GM06990 (cell line): ENCODE measurements around the gene C3orf38.

ENCODE experiments used
- DNase-seq: peaks from one replicate; pipeline ENCODE4 v3.0.0-alpha.2; 2011; ENCODE audit not compliant: insufficient read length; ENCODE audit errors: extremely low read depth
- H3K27me3 ChIP-seq: replicated peaks from 2 replicates; pipeline ENCODE4 v1.6.0; 2011; ENCODE audit warnings: low read length; ENCODE audit not compliant: control insufficient read depth, insufficient read depth
- H3K36me3 ChIP-seq: 2 replicates; pipeline ENCODE4 v1.5.1; 2011; ENCODE audit warnings: low read length; ENCODE audit not compliant: control insufficient read depth, insufficient read depth
- H3K4me3 ChIP-seq: replicated peaks from 2 replicates; pipeline ENCODE4 v1.5.1; 2011; ENCODE audit warnings: low read depth, mild to moderate bottlenecking, control low read depth, low read length
- TF ChIP-seq, protein P1 (sequence below): IDR thresholded peaks from 2 replicates; pipeline ENCODE4 v1.5.1; 2011; ENCODE audit warnings: low read length, control low read depth, mild to moderate bottlenecking, inconsistent platforms; ENCODE audit not compliant: insufficient read depth, poor library complexity, severe bottlenecking

Gene C3orf38

GRCh38 chr3:88149509-88150362, at the start of gene C3orf38:
C3orf38 (plus strand) TSS chr3:88149959; CDS start chr3:88150053, 94 bp downstream.
- Histone ChIP-seq H3K36me3 (no peaks in the 10 kb centered on the region; the same call in 1 of the 2 replicates), H3K4me3 (peak within 1 kb of the TSS; percentile 100), H3K27me3 (no peaks in the 10 kb centered on the region)
- TF ChIP-seq, protein P1, sequence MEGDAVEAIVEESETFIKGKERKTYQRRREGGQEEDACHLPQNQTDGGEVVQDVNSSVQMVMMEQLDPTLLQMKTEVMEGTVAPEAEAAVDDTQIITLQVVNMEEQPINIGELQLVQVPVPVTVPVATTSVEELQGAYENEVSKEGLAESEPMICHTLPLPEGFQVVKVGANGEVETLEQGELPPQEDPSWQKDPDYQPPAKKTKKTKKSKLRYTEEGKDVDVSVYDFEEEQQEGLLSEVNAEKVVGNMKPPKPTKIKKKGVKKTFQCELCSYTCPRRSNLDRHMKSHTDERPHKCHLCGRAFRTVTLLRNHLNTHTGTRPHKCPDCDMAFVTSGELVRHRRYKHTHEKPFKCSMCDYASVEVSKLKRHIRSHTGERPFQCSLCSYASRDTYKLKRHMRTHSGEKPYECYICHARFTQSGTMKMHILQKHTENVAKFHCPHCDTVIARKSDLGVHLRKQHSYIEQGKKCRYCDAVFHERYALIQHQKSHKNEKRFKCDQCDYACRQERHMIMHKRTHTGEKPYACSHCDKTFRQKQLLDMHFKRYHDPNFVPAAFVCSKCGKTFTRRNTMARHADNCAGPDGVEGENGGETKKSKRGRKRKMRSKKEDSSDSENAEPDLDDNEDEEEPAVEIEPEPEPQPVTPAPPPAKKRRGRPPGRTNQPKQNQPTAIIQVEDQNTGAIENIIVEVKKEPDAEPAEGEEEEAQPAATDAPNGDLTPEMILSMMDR = no peak
- peak; percentile 89 for DNase-seq

GRCh38 chr3:88101142-88101541, 48.6 kb upstream of the C3orf38 start:
- no peak for DNase-seq
- no peak overlapping the region for H3K4me3 ChIP-seq
- no peaks in the 10 kb centered on the region for H3K27me3 ChIP-seq
- TF ChIP-seq, protein P1 = no peak
- no peaks in the 10 kb centered on the region for H3K36me3 ChIP-seq

DNA sequence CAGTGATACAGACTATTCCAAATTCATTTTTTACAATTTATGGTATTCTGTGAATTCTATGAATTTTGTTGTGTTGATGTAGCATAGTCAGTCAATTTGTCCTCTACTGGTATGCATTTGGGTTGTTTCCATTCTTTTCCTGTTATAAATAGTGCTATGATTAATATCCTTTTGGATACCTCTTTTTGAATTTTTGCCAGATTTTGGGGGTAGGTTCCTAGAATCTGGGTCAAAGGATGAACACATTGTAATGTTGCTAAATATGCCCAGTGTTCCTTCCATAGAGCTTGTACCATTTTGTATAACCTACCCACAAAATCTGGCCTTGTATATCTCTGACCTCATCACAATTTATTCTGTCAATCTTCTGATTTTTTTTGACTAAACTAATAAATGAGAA, 44.4 kb upstream of the C3orf38 start:
- Histone ChIP-seq H3K36me3 (no peaks in the 10 kb centered on the region), H3K27me3 (no peaks in the 10 kb centered on the region), H3K4me3 (no peak overlapping the region)
- DNase-seq = no peak
- TF ChIP-seq, protein P1 = no peak

DNA sequence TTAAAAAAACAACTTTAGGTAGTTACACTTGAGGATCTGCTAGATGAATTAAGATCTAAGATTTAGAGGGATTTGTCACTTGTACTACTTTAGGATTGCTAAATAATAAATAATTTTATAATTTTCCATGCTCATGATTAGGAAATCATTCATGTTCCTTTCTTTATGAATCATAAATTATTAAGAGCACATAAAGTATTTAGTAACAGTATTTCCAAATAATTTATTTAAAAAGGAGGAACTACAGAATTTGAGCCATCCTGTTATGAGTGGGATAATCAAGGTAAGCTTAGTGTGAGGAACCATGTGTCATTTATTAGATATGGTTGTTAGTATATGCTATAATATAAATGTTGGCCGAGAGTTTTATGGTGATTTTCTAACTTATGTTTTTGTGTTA, 37.5 kb upstream of the C3orf38 start:
- H3K27me3 ChIP-seq = no peaks in the 10 kb centered on the region
- no peaks in the 10 kb centered on the region for H3K36me3 ChIP-seq
- DNase-seq = no peak
- H3K4me3 ChIP-seq = no peak overlapping the region
- TF ChIP-seq, protein P1 = no peak

DNA sequence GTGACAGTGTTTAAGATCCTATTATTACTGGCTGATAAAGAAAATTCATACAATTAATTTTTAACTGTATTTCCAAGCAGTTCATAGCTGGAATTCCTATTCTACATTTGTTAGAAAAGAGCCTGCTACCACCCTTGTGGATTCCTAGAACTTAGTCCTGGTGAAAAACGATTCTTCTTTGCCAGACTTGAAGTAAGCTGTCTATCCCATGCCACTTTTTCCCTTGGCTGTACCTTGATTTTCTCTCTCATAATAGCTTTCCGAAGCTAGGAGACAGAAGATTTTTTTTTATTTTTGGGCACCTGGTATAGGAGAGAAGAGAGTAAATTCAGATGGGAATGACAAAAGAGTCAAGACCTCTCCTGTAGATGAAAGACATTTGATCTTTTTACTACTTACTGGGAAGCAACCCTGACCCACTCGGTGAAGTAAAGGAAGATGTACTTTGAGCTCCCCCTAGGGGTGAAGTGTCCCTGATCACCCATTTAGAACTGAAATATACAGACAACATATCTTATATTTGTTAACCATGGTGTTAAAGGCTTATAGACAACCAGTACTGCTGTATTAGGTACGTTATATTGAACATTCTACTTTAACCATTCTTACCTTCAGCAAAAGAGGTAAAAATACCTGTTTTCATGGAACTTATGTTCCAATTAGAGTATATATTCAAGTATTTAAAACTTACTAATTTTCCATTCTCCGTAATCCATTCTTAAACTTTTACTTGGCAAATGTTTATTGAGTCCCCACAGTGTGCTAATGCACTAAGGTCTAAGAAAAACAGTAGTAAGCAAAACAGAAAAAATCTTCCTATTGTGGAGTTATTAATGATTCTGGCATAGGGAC, 36.2 kb upstream of the C3orf38 start:
- TF ChIP-seq, protein P1 = peak; percentile 69
- no peaks in the 10 kb centered on the region; the same call in none of the 2 replicates for H3K36me3 ChIP-seq
- DNase-seq = no peak

More for the DNA sequence above, 36.2 kb upstream of the C3orf38 start:
- Histone ChIP-seq H3K4me3 (no peak overlapping the region), H3K27me3 (no peaks in the 10 kb centered on the region)
